Osteoblast (primary cell): ENCODE data around the gene CDC25C. TPM values are rescaled to one million over a fixed set of nuclear protein-coding genes. Genes with fewer than 3 reads are reported as not detected.

Experiments used
- DNase-seq: peaks from one replicate; pipeline ENCODE4 v3.0.0; 2011; ENCODE audit warnings: low spot score, mixed read lengths; ENCODE audit not compliant: insufficient read length; ENCODE audit errors: missing footprints
- H2AFZ ChIP-seq: 2 replicates; pipeline ENCODE4 v1.6.0; 2011; ENCODE audit warnings: mild to moderate bottlenecking, low read length
- H3K27ac ChIP-seq: 2 replicates; pipeline ENCODE4 v1.5.1; 2011; ENCODE audit warnings: mild to moderate bottlenecking, low read depth, low read length, moderate library complexity
- H3K27me3 ChIP-seq: 2 replicates; pipeline ENCODE4 v1.6.0; 2012; ENCODE audit warnings: mild to moderate bottlenecking, control low read depth, inconsistent platforms, low read length, moderate library complexity; ENCODE audit not compliant: insufficient read depth
- H3K36me3 ChIP-seq: 2 replicates; pipeline ENCODE4 v1.5.1; 2011; ENCODE audit warnings: mild to moderate bottlenecking, low read length, control low read depth, moderate library complexity; ENCODE audit not compliant: insufficient read depth
- H3K4me1 ChIP-seq: 2 replicates; pipeline ENCODE4 v1.5.1; 2011; ENCODE audit warnings: mild to moderate bottlenecking, low read length, control low read depth, moderate library complexity; ENCODE audit not compliant: insufficient read depth
- H3K4me2 ChIP-seq: 2 replicates; pipeline ENCODE4 v1.6.0; 2011; ENCODE audit warnings: mild to moderate bottlenecking, low read length; ENCODE audit not compliant: insufficient read depth
- H3K4me3 ChIP-seq: fragments of 200-600 bp; sonication (generic); 3 replicates; pipeline ENCODE4 v1.5.1; 2012; ENCODE audit warnings: mild to moderate bottlenecking, low read length, inconsistent platforms; ENCODE audit not compliant: insufficient read depth
- H3K79me2 ChIP-seq: 2 replicates; pipeline ENCODE4 v1.6.0; 2012; ENCODE audit warnings: mild to moderate bottlenecking, low read length, control low read depth, inconsistent platforms; ENCODE audit not compliant: insufficient read depth
- H3K9me3 ChIP-seq: 2 replicates; pipeline ENCODE4 v1.5.1; 2011; ENCODE audit warnings: low read depth, low read length, control low read depth
- H4K20me1 ChIP-seq: 2 replicates; pipeline ENCODE4 v1.6.0; 2012; ENCODE audit warnings: mild to moderate bottlenecking, low read length, control low read depth; ENCODE audit not compliant: insufficient read depth
- CTCF ChIP-seq: IDR thresholded peaks from 2 replicates; pipeline ENCODE4 v1.5.1; 2011; ENCODE audit warnings: mild to moderate bottlenecking, low read depth, low read length, moderate library complexity; ENCODE audit errors: extremely low read depth
- total RNA-seq: library from RNA; depleted of rRNA; stranded (reverse); fragments of >200 nt; gene quantifications from 2 replicates; pipeline ENCODE4 v1.2.3, GENCODE V29; 2012

CDC25C gene
- total RNA-seq, 1 donor, result 1.8 TPM

GRCh38 chr5:138339091-138339456 lies 7.5 kb upstream of the CDC25C start:
- Histone ChIP-seq H3K27ac (peak overlapping the region; percentile 68), H3K36me3 (peaks cover 31% of the 10 kb centered on the region), H3K4me3 (peak overlapping the region; percentile 88), H3K9me3 (no peaks in the 10 kb centered on the region), H3K79me2 (peaks cover 56% of the 10 kb centered on the region), H3K27me3 (no peaks in the 10 kb centered on the region), H4K20me1 (peaks cover 34% of the 10 kb centered on the region), H3K4me2 (peak overlapping the region; percentile 99), H2AFZ (peak overlapping the region; percentile 36), H3K4me1 (peaks cover 16% of the 10 kb centered on the region)
- peak; percentile 86 for DNase-seq
- TF ChIP-seq CTCF, result no peak

GRCh38 chr5:138338411-138339090 lies 6.9 kb upstream of the CDC25C start:
- peak overlapping the region; percentile 99 for H3K4me2 ChIP-seq
- H3K4me1 ChIP-seq, result peaks cover 16% of the 10 kb centered on the region
- no peaks in the 10 kb centered on the region for H3K27me3 ChIP-seq
- peak overlapping the region; percentile 100 for H3K27ac ChIP-seq
- no peak for TF ChIP-seq CTCF
- peaks cover 26% of the 10 kb centered on the region for H3K36me3 ChIP-seq
- H3K9me3 ChIP-seq, result no peaks in the 10 kb centered on the region
- H3K4me3 ChIP-seq, result peak overlapping the region; percentile 88
- no peak for DNase-seq
- H4K20me1 ChIP-seq, result peaks cover 34% of the 10 kb centered on the region
- H3K79me2 ChIP-seq, result peaks cover 50% of the 10 kb centered on the region
- peak overlapping the region; percentile 36 for H2AFZ ChIP-seq

- H3K4me2 ChIP-seq, result peak within 1 kb of the TSS; percentile 99
- peaks cover 21% of the 10 kb centered on the region for H3K36me3 ChIP-seq
- no peak for TF ChIP-seq CTCF
Observed at GRCh38 chr5:138337685-138338410, 6.2 kb upstream of the CDC25C start, which contains the start of gene FAM53C. TSS of gene FAM53C (plus strand) at chr5:138338266. CDS start at chr5:138341336, 3,070 bp downstream.

More at GRCh38 chr5:138337685-138338410, 6.2 kb upstream of the CDC25C start, which contains the start of gene FAM53C:
- Histone ChIP-seq H3K79me2 (peaks cover 46% of the 10 kb centered on the region), H2AFZ (peak within 1 kb of the TSS; percentile 99), H3K27me3 (no peaks in the 10 kb centered on the region), H4K20me1 (peaks cover 34% of the 10 kb centered on the region), H3K9me3 (no peaks in the 10 kb centered on the region), H3K27ac (peak within 1 kb of the TSS; percentile 100), H3K4me3 (peak within 1 kb of the TSS; percentile 88), H3K4me1 (peaks cover 16% of the 10 kb centered on the region)
- peak; percentile 95 for DNase-seq
